ENCODE data around the gene OR4A15. TPM values are rescaled to one million over a fixed set of nuclear protein-coding genes. Genes with fewer than 3 reads are reported as not detected.

The OR4A15 gene
- total RNA-seq, result not detected

- DNase-seq (ENCODE audit: low spot score), result no peak
- no peak for ATAC-seq
- intact Hi-C loops (cut with DNase I), result no loop called here
Measured at GRCh38 chr11:55367674-55368073, at the start of gene OR4A15. OR4A15 (plus strand) TSS chr11:55367974; CDS start chr11:55367974, 0 bp downstream.

- intact Hi-C loops (cut with DNase I), result no loop called here
- DNase-seq (ENCODE audit: low spot score), result no peak
- no peak for ATAC-seq
Measured at GRCh38 chr11:55324500-55324899, 43.3 kb upstream of the OR4A15 start.

GRCh38 chr11:55342901-55343300, 24.9 kb upstream of the OR4A15 start, which contains the start of gene OR4A16:
OR4A16 (plus strand) TSS chr11:55343201; CDS start chr11:55343201, 0 bp downstream.
- no peak for ATAC-seq
- DNase-seq (ENCODE audit: low spot score), result no peak
- intact Hi-C loops (cut with DNase I), result no loop called here

- DNase-seq (ENCODE audit: low spot score) (no peak), ATAC-seq (no peak)
- intact Hi-C loops (cut with DNase I), result no loop called here
Measured at GRCh38 chr11:55345306-55345705, 22.5 kb upstream of the OR4A15 start.

DNA sequence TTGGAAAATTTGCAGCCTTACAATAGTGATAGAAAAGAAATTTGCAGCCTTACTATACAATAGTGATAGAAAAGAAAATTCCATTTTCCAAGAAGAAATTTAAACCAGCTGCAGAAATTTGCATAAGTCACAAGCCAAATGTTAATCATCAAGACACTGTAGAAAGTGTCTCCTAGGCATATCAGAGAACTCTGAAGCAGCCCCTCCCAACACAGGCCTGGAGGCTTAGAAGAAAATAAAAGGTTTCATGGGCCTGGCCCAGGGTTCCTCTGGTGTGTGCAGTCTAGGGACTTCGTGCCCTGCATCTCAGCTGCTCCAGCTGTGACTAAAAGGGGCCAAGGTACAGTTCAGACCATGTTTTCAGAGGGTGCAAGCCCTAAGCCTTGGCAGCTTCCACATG, 18.7 kb upstream of the OR4A15 start:
- intact Hi-C loops (cut with DNase I), result no loop called here
- DNase-seq (ENCODE audit: low spot score) (no peak), ATAC-seq (no peak)

DNA sequence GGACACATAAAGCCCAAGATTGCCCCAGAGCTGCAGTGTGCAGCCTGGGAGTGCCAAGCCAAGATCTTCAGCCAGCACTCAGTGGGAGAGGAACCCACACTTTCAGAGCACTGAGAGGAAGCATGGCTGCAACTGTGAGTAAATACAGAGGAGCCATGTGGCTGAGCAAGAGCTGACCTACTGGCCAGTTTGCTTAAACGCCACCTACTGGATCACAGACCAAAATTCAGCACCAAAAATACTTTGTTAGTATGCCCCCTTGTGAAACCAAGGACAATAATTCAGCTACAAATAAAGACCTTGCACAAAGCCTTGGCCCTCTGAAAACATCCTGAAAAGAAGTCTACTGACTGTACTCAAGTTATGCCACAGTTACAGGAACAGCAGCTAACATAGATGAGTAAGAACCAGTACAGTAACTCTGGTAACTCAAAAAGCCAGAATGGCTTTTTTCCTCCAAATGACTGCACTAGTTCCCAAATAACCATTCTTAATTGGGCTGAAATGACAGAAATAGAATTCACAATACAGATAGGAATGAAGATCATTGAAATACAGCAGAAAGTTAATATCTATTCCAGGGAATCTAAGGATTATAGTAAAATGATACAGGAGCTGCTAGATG, 10.1 kb upstream of the OR4A15 start:
- no peak for ATAC-seq
- DNase-seq (ENCODE audit: low spot score), result no peak
- intact Hi-C loops (cut with DNase I), result no loop called here

- intact Hi-C loops (cut with DNase I), result no loop called here
- ATAC-seq (no peak), DNase-seq (ENCODE audit: low spot score) (no peak)
Measured at GRCh38 chr11:55401011-55401410, 33.2 kb downstream of the OR4A15 start.

Other genes starting within 250 kb of the OR4A15 start
- gene TRIM48, start 105.8 kb upstream of the OR4A15 start, total RNA-seq, result not detected
- not detected for gene OR4A16, start 24.8 kb upstream of the OR4A15 start, total RNA-seq
- not detected for gene OR4C15, start 186.5 kb downstream of the OR4A15 start, total RNA-seq
- gene OR4C16, start 204.2 kb downstream of the OR4A15 start, total RNA-seq, result not detected
- not detected for gene OR4C11, start 239.7 kb downstream of the OR4A15 start, total RNA-seq